Fibroblast of lung (primary cell): Measurements from ENCODE around the gene MRPL55.

Experiments used
- EZH2 ChIP-seq: IDR thresholded peaks from 2 replicates; pipeline ENCODE4 v1.5.1; 2012; ENCODE audit warnings: low read length, control low read depth, mild to moderate bottlenecking; ENCODE audit errors: missing control alignments
- TF ChIP-seq, protein P1 (sequence below), 2 donors: IDR thresholded peaks in 1 of 2; conservative IDR thresholded peaks in 1 of 2; 1 replicate in 1 of 2; 2 replicates in 1 of 2; pipeline ENCODE4 v1.5.1; 2011 to 2012; ENCODE audit warnings: low read length in 2 of 2, control low read depth in 1 of 2, inconsistent platforms in 1 of 2, low read depth in 1 of 2, mild to moderate bottlenecking in 1 of 2

DNA sequence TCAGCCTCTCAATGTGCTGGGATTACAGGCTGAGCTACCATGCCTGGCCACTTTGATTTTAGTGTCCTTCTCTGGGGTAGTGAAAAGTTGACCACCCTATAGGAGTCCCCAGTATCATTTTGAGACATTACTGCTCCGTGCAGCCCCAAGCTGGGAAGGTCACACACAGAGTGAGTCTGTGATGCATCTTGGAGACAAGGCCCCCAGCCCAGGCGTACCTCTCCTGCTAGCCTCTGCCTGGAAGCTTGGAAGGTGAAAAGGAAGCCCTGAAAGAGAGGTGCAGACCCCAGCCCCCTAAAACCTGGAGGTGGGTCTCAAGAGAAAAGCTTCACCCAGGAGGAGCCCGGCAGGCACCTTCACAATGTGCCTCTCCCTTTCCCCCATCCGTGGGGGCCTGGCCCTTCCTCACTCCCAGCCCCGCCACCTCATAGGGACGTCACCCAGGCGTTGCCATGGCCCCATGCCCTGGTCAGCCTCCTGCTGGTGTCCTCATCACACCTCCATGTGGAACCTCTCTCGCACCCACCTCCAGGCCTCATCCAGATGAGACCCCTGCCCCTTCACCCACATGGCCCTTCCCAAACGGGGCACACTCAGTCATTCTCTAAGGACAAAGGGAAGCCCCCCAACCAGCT, 32.2 kb downstream of the MRPL55 start:
- TF ChIP-seq, protein P1, sequence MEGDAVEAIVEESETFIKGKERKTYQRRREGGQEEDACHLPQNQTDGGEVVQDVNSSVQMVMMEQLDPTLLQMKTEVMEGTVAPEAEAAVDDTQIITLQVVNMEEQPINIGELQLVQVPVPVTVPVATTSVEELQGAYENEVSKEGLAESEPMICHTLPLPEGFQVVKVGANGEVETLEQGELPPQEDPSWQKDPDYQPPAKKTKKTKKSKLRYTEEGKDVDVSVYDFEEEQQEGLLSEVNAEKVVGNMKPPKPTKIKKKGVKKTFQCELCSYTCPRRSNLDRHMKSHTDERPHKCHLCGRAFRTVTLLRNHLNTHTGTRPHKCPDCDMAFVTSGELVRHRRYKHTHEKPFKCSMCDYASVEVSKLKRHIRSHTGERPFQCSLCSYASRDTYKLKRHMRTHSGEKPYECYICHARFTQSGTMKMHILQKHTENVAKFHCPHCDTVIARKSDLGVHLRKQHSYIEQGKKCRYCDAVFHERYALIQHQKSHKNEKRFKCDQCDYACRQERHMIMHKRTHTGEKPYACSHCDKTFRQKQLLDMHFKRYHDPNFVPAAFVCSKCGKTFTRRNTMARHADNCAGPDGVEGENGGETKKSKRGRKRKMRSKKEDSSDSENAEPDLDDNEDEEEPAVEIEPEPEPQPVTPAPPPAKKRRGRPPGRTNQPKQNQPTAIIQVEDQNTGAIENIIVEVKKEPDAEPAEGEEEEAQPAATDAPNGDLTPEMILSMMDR (conservative IDR thresholded peaks at IDR 0.05 in 1 of 2, IDR thresholded peaks at IDR 0.05 in 1 of 2; ENCODE audit: low read depth in 1 of 2, low read length in 2 of 2): no peak
- TF ChIP-seq EZH2: no peak
